Lower leg skin (tissue), 4 donors: ENCODE data around the gene SLC47A2. TPM values are rescaled to one million over a fixed set of nuclear protein-coding genes. Genes with fewer than 3 reads are reported as not detected.

ENCODE experiments used
- DNase-seq, 2 donors: peaks; one replicate each; pipeline ENCODE4 v3.0.0-alpha.2; 2019; ENCODE audit warnings: low spot score in 2 of 2
- H3K4me3 ChIP-seq: fragments of 200-600 bp; sonication (generic); 2 replicates; pipeline ENCODE4 v1.5.1; 2017; ENCODE audit warnings: mild to moderate bottlenecking, low read depth; ENCODE audit not compliant: poor library complexity, severe bottlenecking
- CTCF ChIP-seq, 3 donors: fragments of 450-650 bp; IDR thresholded peaks; one replicate each; pipeline ENCODE4 v1.5.1; 2016; ENCODE audit warnings: antibody characterized with exemption in 3 of 3, mild to moderate bottlenecking in 3 of 3, moderate library complexity in 2 of 3
- POLR2A ChIP-seq, 2 donors: fragments of 450-650 bp; IDR thresholded peaks; one replicate each; pipeline ENCODE4 v1.6.1; 2016 to 2017; ENCODE audit warnings: antibody characterized with exemption in 2 of 2, mild to moderate bottlenecking in 1 of 2, moderate library complexity in 1 of 2
- WGBS, 2 donors: methylation state at CpG; one replicate each; pipeline ENCODE4 v1.1.5; 2018; 5-methylcytosine and 5-hydroxymethylcytosine counted together
- intact Hi-C: fragments of 100-400 bp; cut with DNase I; formaldehyde crosslinking; loops from one replicate; pipeline ENCODE4 v1.15.0; 2023; ENCODE audit warnings: low total_unique reads
- total RNA-seq, 4 donors: library from RNA; depleted of rRNA; stranded (reverse); fragments of >200 nt; gene quantifications; one replicate each; pipeline ENCODE4 v1.1.0, GENCODE V29; 2016

The SLC47A2 gene
- total RNA-seq, 4 donors from 2014 or later, result 0.49 to 6.1 (median 2.5) TPM; not detected in 1

- WGBS, 2 donors, result 83 to 88% methylated on average over 12 of the region's 12 CpGs
- H3K4me3 ChIP-seq, result no peak overlapping the region
- TF ChIP-seq CTCF (IDR thresholded peaks at IDR 0.05) (no peak), POLR2A (IDR thresholded peaks at IDR 0.05) (no peak)
- DNase-seq, result peak in 1 of 2 donors; percentile 69
- intact Hi-C loops, result no loop called here
Measured at GRCh38 chr17:19712436-19713004, 3.9 kb downstream of the SLC47A2 start.

GRCh38 chr17:19709841-19710240 lies 6.5 kb downstream of the SLC47A2 start:
- TF ChIP-seq CTCF (IDR thresholded peaks at IDR 0.05) (no peak), POLR2A (IDR thresholded peaks at IDR 0.05) (no peak)
- intact Hi-C loops, result no loop called here
- WGBS, 2 donors, result 78 to 80% methylated on average over 3 of the region's 3 CpGs
- no peak overlapping the region for H3K4me3 ChIP-seq
- DNase-seq, result peak in 1 of 2 donors; percentile 68

GRCh38 chr17:19708431-19709175 lies 7.8 kb downstream of the SLC47A2 start:
- TF ChIP-seq POLR2A (IDR thresholded peaks at IDR 0.05), result no peak
- TF ChIP-seq CTCF (IDR thresholded peaks at IDR 0.05), result no peak
- no peak overlapping the region for H3K4me3 ChIP-seq
- DNase-seq, result peak in 1 of 2 donors; percentile 78
- intact Hi-C loops, result no loop called here
- 90% methylated on average over 6 of the region's 6 CpGs for WGBS, 2 donors

GRCh38 chr17:19707728-19708221 lies 8.6 kb downstream of the SLC47A2 start:
- WGBS, 2 donors, result 60 to 61% methylated on average over 8 to 9 of the region's 11 CpGs
- intact Hi-C loops, result no loop called here
- H3K4me3 ChIP-seq, result no peak overlapping the region
- TF ChIP-seq POLR2A (IDR thresholded peaks at IDR 0.05), result no peak
- TF ChIP-seq CTCF (IDR thresholded peaks at IDR 0.05), result no peak
- DNase-seq, result peak in 1 of 2 donors; percentile 83

- TF ChIP-seq POLR2A (IDR thresholded peaks at IDR 0.05) (no peak), CTCF (IDR thresholded peaks at IDR 0.05) (no peak)
- 48 to 62% methylated on average over 9 to 10 of the region's 12 CpGs for WGBS, 2 donors
- intact Hi-C loops, result no loop called here
- no peak overlapping the region for H3K4me3 ChIP-seq
- peak in 1 of 2 donors; percentile 84 for DNase-seq
Measured at GRCh38 chr17:19706791-19707727, 9.3 kb downstream of the SLC47A2 start.
